SU-DHL-6 (cell line): ENCODE results near the gene LZTS2.

Experiments
- CTCF ChIP-seq: fragments of 200-600 bp; sonication (generic); IDR thresholded peaks from one replicate; pipeline ENCODE4 v1.5.1; 2017; ENCODE audit warnings: antibody characterized with exemption, mild to moderate bottlenecking, low read length, moderate library complexity; ENCODE audit not compliant: insufficient read depth, poor library complexity, severe bottlenecking
- EZH2phosphoT487 ChIP-seq: fragments of 200-600 bp; sonication (generic), shearing (Covaris generic); conservative IDR thresholded peaks from 2 replicates; pipeline ENCODE4 v1.6.1; 2018; ENCODE audit warnings: mild to moderate bottlenecking, antibody characterized with exemption, low read length, moderate library complexity, mixed read lengths

GRCh38 chr10:101028446-101029337 is 29.1 kb downstream of the LZTS2 start:
- TF ChIP-seq EZH2phosphoT487 (no peak), CTCF (no peak)
